A673 (cell line): Measurements from ENCODE around the gene WDR7.

ENCODE experiments used
- CTCF ChIP-seq: fragments of 300-800, 200-600 bp; sonication (generic); conservative IDR thresholded peaks from 2 replicates; pipeline ENCODE4 v1.5.1; 2017; ENCODE audit warnings: low read depth, mild to moderate bottlenecking, antibody characterized with exemption, low read length, moderate library complexity, mixed read lengths
- EZH2 ChIP-seq: fragments of 200-600 bp; sonication (generic); IDR thresholded peaks from 2 replicates; pipeline ENCODE4 v1.6.1; 2017; ENCODE audit warnings: borderline replicate concordance, low read depth, mild to moderate bottlenecking, mixed read lengths, antibody characterized with exemption, low read length; ENCODE audit not compliant: poor library complexity, severe bottlenecking

GRCh38 chr18:57048859-57049258, 397.7 kb downstream of the WDR7 start:
- TF ChIP-seq CTCF (no peak), EZH2 (no peak)
